Muscle of leg (tissue), 11 donors: ENCODE measurements around the gene NOPCHAP1. TPM values are rescaled to one million over a fixed set of nuclear protein-coding genes. Genes with fewer than 3 reads are reported as not detected.

Source experiments
- DNase-seq: peaks from one replicate; pipeline ENCODE4 v3.0.0; 2013
- H3K27ac ChIP-seq: one replicate; pipeline ENCODE4 v1.5.1; 2013; ENCODE audit warnings: mild to moderate bottlenecking, low read length, control low read depth
- H3K27me3 ChIP-seq: one replicate; pipeline ENCODE4 v1.6.1; 2013; ENCODE audit warnings: low read length; ENCODE audit not compliant: control insufficient read depth, insufficient read depth
- H3K36me3 ChIP-seq: one replicate; pipeline ENCODE4 v1.6.1; 2013; ENCODE audit warnings: low read length; ENCODE audit not compliant: control insufficient read depth, insufficient read depth
- H3K4me1 ChIP-seq: one replicate; pipeline ENCODE4 v1.6.1; 2013; ENCODE audit warnings: low read length; ENCODE audit not compliant: control insufficient read depth, insufficient read depth
- H3K4me3 ChIP-seq: one replicate; pipeline ENCODE4 v1.5.1; 2013; ENCODE audit warnings: low read length, control low read depth
- H3K9me3 ChIP-seq: replicated peaks from 2 replicates; pipeline ENCODE4 v1.6.1; 2013; ENCODE audit warnings: low read depth, low read length; ENCODE audit not compliant: control insufficient read depth
- WGBS: methylation state at CpG from one replicate; pipeline ENCODE4 v1.1.5; 2013; ENCODE audit warnings: missing lambda C conversion rate; ENCODE audit not compliant: insufficient coverage; 5-methylcytosine and 5-hydroxymethylcytosine counted together
- polyA plus RNA-seq, 8 donors: library from polyadenylated mRNA; unstranded; fragments of 120-200 nt; gene quantifications; one replicate each; pipeline versions ENCODE4 v1.2.1 to v1.2.3, GENCODE V29; 2013; ENCODE audit warnings: inconsistent platforms in 1 of 8, low replicate concordance in 1 of 8; ENCODE audit not compliant: insufficient read length in 8 of 8, insufficient read depth in 1 of 8
- total RNA-seq: library from RNA; stranded (reverse); fragments of 120-200 nt; gene quantifications from one replicate; pipeline ENCODE4 v1.2.4, GENCODE V29; 2013

The NOPCHAP1 gene
- total and polyA plus RNA-seq, 9 donors: 9.6 to 17.6 (median 11.1) TPM

DNA sequence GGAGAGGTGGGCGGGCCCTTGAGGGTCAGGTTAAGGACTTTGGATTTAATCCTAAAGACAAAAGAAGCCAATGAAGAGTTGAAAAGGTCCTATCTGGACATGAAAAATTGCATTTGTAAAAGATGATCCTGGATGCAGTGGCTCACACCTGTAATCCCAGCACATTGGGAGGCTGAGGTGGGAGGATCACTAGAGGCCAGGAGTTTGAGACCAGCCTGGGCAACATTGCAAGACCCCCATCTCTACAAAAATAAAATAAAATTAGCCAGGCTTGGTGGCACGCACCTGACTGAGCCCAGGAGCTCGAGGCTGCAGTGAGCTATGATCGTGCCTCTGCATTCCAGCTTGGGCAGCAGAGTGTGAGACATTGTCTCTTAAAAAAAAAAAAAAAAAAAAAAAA, 25.7 kb upstream of the NOPCHAP1 start:
- Histone ChIP-seq H3K27ac (no peak overlapping the region), H3K4me3 (no peak overlapping the region), H3K4me1 (peaks cover 6% of the 10 kb centered on the region), H3K36me3 (no peaks in the 10 kb centered on the region), H3K9me3 (no peaks in the 10 kb centered on the region), H3K27me3 (peaks cover 20% of the 10 kb centered on the region)
- no peak for DNase-seq
- WGBS: 95% methylated on average over 4 of the region's 4 CpGs

DNA sequence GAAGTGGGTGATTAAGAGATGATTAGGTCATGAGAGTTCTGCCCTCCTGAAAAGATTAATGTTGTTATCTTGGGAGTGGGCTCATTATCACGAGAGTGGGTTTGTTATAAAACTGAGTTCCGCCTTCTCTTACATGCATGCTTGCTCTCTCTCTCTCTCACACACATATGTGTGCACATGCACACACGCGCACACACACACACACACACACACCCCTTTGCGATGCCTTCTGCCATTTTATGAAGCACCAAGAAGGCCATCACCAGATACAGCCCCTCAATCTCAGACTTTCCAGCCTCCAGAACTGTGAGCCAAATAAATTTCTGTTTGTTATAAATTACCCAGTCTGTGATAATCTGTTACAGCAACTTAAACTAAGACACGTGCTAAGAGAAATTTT, 22.4 kb upstream of the NOPCHAP1 start:
- no peak overlapping the region for H3K4me3 ChIP-seq
- H3K36me3 ChIP-seq: no peaks in the 10 kb centered on the region
- peaks cover 7% of the 10 kb centered on the region for H3K27me3 ChIP-seq
- WGBS: 92% methylated on average over 2 of the region's 6 CpGs
- no peak overlapping the region for H3K27ac ChIP-seq
- no peak for DNase-seq
- H3K4me1 ChIP-seq: peaks cover 2% of the 10 kb centered on the region
- H3K9me3 ChIP-seq: peaks cover 5% of the 10 kb centered on the region

- 41% methylated on average over 3 of the region's 8 CpGs for WGBS
- Histone ChIP-seq H3K36me3 (no peaks in the 10 kb centered on the region), H3K9me3 (peaks cover 5% of the 10 kb centered on the region), H3K4me1 (no peaks in the 10 kb centered on the region), H3K27me3 (peaks cover 7% of the 10 kb centered on the region), H3K27ac (no peak overlapping the region), H3K4me3 (no peak overlapping the region)
- DNase-seq: peak; percentile 52
Measured at GRCh38 chr12:104964167-104964855, 21.8 kb upstream of the NOPCHAP1 start.

DNA sequence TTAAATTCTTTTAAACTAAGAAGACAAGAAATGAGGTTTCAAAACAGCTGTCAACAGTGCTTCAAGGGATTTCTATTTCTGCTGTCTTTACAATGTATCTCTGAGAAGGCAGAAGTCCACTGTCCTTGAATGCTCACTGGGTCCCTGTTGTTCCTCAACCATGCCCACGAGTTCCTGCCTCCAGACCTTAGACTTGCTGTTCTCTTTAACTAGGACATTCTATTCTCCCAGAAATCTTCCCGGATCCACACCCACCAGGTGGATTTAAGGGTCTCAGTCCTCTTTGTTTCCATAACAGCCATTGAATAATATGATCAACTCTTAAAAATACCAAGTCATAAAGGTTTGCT, 21.3 kb upstream of the NOPCHAP1 start:
- no peak overlapping the region for H3K27ac ChIP-seq
- WGBS: 67% methylated on average over 1 of the region's 2 CpGs
- no peaks in the 10 kb centered on the region for H3K36me3 ChIP-seq
- H3K9me3 ChIP-seq: peaks cover 5% of the 10 kb centered on the region
- peaks cover 7% of the 10 kb centered on the region for H3K27me3 ChIP-seq
- no peak for DNase-seq
- no peak overlapping the region for H3K4me3 ChIP-seq
- H3K4me1 ChIP-seq: no peaks in the 10 kb centered on the region

DNA sequence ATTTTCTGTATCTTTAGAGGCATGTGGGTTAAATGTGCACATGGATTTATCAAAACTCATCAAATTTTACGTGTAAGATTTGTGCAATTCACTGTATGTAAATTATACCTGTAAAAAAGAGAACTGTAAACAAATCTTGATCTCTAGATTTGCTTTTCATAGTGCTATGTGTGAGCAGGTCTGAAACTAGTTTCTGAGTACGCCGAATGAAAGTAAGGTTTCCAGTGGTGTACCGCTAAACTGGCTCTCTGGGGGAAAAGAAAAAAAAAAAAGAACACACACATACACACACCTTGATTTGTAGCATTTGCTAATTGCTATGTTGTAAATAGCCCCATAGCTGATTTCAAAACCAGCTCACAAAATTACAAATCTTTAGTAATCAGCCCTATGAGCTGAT, 19.4 kb upstream of the NOPCHAP1 start:
- Histone ChIP-seq H3K36me3 (no peaks in the 10 kb centered on the region), H3K27me3 (peaks cover 3% of the 10 kb centered on the region), H3K4me3 (no peak overlapping the region), H3K9me3 (peaks cover 5% of the 10 kb centered on the region), H3K27ac (no peak overlapping the region), H3K4me1 (no peaks in the 10 kb centered on the region)
- whole genome bisulfite sequencing: no CpG with 5 or more reads among the region's 4 CpGs
- no peak for DNase-seq

GRCh38 chr12:104969343-104969742, 16.8 kb upstream of the NOPCHAP1 start:
- Histone ChIP-seq H3K9me3 (peaks cover 5% of the 10 kb centered on the region), H3K4me3 (no peak overlapping the region), H3K27me3 (no peaks in the 10 kb centered on the region), H3K36me3 (no peaks in the 10 kb centered on the region), H3K27ac (no peak overlapping the region), H3K4me1 (no peaks in the 10 kb centered on the region)
- no peak for DNase-seq
- no CpG with 5 or more reads among the region's 3 CpGs for WGBS

GRCh38 chr12:104971306-104971705, 14.8 kb upstream of the NOPCHAP1 start:
- H3K4me1 ChIP-seq: no peaks in the 10 kb centered on the region
- 38% methylated on average over 2 of the region's 5 CpGs for WGBS
- no peaks in the 10 kb centered on the region for H3K36me3 ChIP-seq
- no peak overlapping the region for H3K27ac ChIP-seq
- no peaks in the 10 kb centered on the region for H3K27me3 ChIP-seq
- DNase-seq: peak; percentile 61
- no peak overlapping the region for H3K4me3 ChIP-seq
- no peaks in the 10 kb centered on the region for H3K9me3 ChIP-seq

DNA sequence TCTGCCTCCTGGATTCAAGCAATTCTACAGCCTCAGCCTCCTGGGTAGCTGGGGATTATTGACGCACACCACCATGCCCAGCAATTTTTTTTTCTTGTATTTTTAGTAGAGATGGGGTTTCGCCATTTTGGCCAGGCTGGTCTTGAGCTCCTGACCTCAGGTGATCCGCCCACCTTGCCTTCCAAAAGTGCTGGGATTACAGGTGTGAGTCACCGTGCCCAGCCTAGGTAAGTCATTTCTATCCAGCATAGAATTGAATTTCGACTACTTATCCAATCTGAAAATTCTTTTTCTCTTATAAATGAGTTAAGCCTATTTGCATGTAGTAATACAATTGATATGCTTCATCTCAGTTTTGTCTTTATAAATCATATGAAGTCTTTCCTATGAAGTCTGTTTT, 12.9 kb upstream of the NOPCHAP1 start:
- Histone ChIP-seq H3K4me1 (no peaks in the 10 kb centered on the region), H3K9me3 (no peaks in the 10 kb centered on the region), H3K27me3 (no peaks in the 10 kb centered on the region), H3K27ac (no peak overlapping the region), H3K36me3 (no peaks in the 10 kb centered on the region), H3K4me3 (no peak overlapping the region)
- 100% methylated on average over 1 of the region's 5 CpGs for WGBS
- no peak for DNase-seq

- Histone ChIP-seq H3K4me1 (no peaks in the 10 kb centered on the region), H3K27me3 (no peaks in the 10 kb centered on the region), H3K36me3 (no peaks in the 10 kb centered on the region), H3K9me3 (no peaks in the 10 kb centered on the region), H3K27ac (no peak overlapping the region), H3K4me3 (no peak overlapping the region)
- 86% methylated on average over 4 of the region's 7 CpGs for WGBS
- DNase-seq: peak; percentile 80
Measured at GRCh38 chr12:104974626-104975290, 11.4 kb upstream of the NOPCHAP1 start.

GRCh38 chr12:104975587-104976343, 10.4 kb upstream of the NOPCHAP1 start:
- Histone ChIP-seq H3K36me3 (no peaks in the 10 kb centered on the region), H3K27ac (no peak overlapping the region), H3K4me1 (no peaks in the 10 kb centered on the region), H3K9me3 (no peaks in the 10 kb centered on the region), H3K4me3 (no peak overlapping the region), H3K27me3 (no peaks in the 10 kb centered on the region)
- no CpG with 5 or more reads among the region's 4 CpGs for WGBS
- DNase-seq: no peak
